Stimulated activated CD4-positive, alpha-beta T cell treated with anti-CD3 and anti-CD28 coated beads, Interleukin-15, amount 100 ng/mL, for 24 hours (primary cell): Measurements from ENCODE around the gene ARHGAP30.
A peak's percentile ranks its signal among the peaks of the same experiment; 100 is the strongest.
"Not testable (repeated sequence)": the region's sequence is repeated elsewhere in the genome, so short reads cannot be mapped to it uniquely, and the experiment has no call there.

Experiments
- DNase-seq: peaks from one replicate; pipeline ENCODE4 v3.0.0-alpha.2; 2020

Gene ARHGAP30, protein sequence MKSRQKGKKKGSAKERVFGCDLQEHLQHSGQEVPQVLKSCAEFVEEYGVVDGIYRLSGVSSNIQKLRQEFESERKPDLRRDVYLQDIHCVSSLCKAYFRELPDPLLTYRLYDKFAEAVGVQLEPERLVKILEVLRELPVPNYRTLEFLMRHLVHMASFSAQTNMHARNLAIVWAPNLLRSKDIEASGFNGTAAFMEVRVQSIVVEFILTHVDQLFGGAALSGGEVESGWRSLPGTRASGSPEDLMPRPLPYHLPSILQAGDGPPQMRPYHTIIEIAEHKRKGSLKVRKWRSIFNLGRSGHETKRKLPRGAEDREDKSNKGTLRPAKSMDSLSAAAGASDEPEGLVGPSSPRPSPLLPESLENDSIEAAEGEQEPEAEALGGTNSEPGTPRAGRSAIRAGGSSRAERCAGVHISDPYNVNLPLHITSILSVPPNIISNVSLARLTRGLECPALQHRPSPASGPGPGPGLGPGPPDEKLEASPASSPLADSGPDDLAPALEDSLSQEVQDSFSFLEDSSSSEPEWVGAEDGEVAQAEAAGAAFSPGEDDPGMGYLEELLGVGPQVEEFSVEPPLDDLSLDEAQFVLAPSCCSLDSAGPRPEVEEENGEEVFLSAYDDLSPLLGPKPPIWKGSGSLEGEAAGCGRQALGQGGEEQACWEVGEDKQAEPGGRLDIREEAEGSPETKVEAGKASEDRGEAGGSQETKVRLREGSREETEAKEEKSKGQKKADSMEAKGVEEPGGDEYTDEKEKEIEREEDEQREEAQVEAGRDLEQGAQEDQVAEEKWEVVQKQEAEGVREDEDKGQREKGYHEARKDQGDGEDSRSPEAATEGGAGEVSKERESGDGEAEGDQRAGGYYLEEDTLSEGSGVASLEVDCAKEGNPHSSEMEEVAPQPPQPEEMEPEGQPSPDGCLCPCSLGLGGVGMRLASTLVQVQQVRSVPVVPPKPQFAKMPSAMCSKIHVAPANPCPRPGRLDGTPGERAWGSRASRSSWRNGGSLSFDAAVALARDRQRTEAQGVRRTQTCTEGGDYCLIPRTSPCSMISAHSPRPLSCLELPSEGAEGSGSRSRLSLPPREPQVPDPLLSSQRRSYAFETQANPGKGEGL

DNA sequence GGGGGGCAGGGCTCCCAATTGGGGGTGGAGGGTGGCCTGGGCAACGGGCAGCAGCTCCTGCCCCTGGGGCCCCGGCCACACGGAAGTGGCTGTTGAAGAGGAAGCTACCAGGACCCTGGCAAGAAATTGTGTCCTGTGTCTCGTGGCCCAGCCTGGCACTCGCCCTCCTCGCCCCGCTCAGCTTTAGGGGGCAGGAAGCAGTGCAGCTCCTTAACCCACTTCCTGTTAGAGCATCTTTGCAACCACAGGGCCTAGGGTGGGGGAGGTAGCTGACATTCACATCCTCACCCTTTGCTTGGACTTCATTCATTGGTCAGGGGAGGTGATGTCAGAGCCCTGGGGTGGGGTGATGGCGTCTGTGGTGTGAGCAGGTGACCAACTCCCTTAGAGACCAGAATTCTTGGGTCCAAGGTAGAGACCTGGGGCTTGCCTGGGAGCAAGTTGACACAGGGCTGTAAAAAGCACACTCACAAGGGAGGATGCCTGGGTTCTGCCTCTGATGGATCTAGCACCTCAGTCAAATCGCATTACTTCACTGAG is at the start of gene ARHGAP30:
Gene ARHGAP30 (minus strand): TSS at position 161 of the 540 bp plus-strand sequence. CDS start 267 bp downstream, outside the sequence.
- peak; percentile 89 for DNase-seq

DNA sequence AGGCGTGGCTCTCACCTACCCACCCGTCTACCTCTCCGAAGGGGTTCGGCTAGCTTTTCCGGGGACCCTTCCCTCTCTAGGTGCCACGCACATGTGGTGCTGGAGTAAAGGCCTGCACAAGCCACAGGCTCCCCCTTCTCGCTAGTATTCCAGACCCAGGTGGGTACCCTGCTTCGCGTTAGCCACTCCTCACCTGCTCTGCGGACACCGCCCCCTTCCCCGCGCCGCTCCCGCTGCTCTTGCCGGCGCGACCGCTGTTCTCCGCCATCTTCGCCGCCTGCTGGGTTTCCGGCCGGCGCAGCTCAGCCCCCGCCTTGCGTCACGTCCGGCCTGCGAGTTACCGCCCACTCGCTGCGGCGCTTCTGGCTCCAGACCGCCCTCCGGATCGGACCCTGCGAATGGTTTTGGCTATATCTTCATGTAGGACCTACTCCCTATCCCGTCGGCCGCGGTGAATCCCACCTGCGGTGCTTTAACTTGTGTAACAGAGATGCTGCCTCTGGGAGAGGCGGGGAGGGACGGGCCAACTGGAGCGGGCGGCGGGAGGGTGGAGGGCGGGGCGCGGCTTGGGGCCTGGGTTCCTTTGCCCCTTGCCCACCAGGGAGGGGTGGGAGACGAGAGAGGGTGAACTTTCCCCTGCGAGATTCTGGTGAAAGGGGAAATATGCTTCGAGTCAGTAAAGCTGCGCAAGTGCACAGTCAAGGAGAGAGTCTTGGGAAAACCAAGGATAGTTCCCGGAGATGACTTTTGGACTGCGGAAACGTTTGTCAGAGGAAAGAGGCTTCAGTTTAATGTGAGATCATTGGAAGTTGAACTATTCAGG is 48.3 kb upstream of the ARHGAP30 start, which contains the start of the genes NIT1 and PFDN2:
Gene NIT1 (plus strand): TSS at position 347 of the 823 bp plus-strand sequence. CDS start 72 bp downstream, at position 419.
Gene PFDN2 (minus strand): TSS at position 279 of the 823 bp plus-strand sequence. CDS start 11 bp downstream, at position 268.
- DNase-seq = peak; percentile 93

DNA sequence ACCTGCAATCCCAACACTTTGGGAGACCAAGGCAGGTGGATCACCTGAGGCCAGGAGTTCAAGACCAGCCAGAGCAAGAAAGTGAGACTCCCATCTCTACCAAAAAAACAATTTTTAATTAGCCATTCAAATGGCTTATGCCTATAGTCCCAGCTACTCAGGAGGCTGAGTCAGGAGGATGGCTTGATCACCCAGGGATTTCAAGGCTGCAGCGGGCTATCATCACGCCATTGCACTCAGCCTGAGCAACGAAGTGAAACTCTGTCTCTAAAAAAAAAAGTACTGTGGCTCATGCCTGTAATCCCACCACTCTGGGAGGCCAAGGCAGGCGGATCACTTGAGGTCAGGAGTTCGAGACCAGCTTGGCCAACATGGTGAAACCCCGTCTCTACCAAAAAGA is 46.3 kb upstream of the ARHGAP30 start:
- DNase-seq = not testable (repeated sequence)

- peak; percentile 58 for DNase-seq
These were observed 45.5 kb upstream of the ARHGAP30 start for GRCh38 chr1:161115132-161115711.

DNA sequence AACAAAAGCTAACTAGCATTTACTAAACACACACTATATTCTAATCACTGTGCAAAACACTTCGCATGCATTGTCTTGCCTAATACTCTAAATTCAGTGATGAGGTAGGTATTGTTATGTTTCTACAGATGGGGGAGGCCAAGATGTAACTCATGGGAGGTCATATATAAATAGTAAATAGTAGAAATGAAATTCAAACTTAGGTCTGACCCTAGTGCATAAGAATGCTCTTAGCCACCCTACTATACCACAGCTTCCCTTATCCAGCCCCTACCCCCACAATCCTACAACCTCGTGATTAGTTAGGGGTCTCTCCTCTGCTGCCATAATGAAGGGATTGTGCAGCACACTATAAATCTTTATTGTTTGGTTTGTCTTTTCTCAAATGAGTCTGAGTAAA is 44.9 kb upstream of the ARHGAP30 start:
- DNase-seq = no peak

GRCh38 chr1:161113915-161114314 is 44.2 kb upstream of the ARHGAP30 start:
- DNase-seq = no peak

DNA sequence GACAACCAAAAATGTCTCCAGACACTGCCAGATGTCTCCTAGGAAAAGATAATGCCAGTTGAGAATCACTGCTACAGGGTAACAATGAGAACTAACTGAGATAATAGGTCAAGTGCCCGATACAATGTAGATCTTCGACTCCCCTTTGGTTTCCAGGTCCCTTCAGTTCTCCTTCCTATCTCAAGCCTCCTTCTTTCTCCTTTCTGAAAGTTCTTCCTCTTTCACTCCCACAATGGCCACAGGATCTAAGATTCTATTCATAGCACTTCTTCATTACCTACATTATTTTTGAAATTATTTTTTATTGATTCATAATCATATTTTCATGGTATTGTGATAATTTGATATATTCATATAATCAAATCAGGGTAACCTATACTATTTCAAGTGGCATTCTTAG is 41.8 kb upstream of the ARHGAP30 start:
- no peak for DNase-seq

- DNase-seq = no peak
These were observed 41.4 kb upstream of the ARHGAP30 start for GRCh38 chr1:161111117-161111516.

- DNase-seq = no peak
These were observed 36.7 kb upstream of the ARHGAP30 start for GRCh38 chr1:161106431-161106830.

DNA sequence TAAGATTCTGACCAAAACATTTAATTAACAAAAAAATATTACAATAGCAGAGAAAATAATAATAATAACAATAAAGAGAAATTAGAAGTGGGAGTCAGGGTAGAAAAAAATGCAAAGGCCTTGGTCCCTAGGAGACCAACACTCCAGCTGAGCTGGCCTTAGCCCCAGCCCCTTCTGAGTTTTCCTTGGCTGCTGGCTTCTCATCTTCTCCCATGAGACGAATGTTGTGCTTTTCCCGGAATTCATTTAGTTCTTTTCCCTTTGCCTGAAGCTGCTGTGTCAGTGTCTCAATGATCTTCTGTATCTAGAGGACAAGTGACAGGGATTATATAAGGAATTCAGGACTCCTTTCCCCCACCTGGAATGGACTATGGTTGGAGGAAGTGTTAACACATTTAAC is 30.9 kb upstream of the ARHGAP30 start:
- no peak for DNase-seq

DNA sequence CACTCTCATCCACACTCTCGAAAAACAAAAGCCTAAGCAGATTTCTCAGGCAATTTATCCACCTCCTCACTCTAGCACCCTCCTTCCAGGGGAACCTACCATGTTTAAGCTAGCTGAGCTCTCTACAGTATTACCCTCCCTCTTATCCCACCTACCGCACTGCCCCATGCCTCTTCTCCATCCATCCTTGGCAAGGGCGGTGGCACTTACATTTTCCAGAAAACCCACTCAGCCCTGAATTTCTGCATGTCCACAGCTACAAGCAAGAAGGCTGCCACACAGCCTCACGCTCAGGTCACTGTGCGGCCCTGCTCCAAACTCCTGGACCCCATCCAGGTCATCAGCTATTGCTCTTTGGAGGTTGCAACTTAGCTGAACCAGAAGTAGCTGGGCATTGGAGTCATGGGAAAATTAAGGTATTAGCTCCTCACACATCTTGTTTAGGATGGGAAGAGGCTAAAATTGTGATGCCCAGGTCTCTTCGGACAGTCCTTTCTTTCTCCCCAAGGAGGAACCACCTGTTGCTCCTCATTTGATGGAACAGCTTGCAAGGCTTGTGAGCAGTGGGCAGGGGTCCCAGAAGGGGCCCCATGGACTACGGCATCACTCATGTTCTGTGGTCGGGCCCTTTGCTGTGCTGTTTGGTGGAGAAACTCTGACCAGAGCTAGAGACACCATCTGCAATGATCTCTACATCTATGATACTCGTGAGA is 29.6 kb upstream of the ARHGAP30 start:
- DNase-seq = no peak

DNA sequence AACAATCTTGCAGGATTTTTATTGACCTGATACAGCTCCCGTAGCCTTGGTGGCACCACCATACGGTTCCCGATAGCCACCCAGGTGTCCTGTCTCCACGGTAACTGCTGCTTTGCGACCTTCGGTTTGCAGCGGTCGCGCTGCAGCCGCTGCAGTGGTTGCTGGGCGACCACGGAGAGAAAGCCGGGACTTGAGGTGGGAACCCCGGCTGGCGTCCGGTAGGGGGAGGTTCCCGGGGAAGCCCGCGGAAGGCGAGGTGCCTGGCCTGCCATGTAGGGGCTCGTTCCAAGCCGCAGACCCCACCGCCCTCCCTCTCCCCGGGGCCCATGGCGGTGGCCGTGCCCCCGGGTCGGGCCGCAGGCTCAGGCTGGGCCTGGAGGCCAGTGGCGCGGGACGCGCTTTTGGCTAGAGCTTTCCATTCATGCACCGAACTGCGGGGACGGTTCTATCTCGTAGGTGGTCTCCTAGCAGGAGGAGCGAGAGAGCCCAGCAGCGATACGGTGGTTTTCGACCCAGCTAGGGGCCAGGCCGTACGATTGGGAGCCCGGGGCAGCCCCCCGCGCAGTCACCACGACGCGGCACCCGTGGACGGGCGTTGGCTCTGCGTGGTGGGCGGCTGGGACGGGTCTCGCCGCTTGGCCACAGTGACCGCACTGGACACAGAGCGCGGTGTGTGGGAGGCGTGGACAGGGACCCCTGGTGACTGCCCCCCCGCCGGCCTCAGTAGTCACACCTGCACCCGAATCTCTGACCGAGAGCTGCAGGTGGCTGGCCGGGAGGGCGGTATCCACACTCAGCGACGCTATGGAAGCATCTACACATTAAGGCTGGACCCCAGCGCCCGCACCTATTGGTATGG is 28.7 kb upstream of the ARHGAP30 start, which contains the start of gene KLHDC9:
Gene KLHDC9 (plus strand): TSS at position 152 of the 859 bp plus-strand sequence. CDS start 175 bp downstream, at position 327.
- peak; percentile 80 for DNase-seq

GRCh38 chr1:161096530-161096929 is 26.8 kb upstream of the ARHGAP30 start:
- no peak for DNase-seq

DNA sequence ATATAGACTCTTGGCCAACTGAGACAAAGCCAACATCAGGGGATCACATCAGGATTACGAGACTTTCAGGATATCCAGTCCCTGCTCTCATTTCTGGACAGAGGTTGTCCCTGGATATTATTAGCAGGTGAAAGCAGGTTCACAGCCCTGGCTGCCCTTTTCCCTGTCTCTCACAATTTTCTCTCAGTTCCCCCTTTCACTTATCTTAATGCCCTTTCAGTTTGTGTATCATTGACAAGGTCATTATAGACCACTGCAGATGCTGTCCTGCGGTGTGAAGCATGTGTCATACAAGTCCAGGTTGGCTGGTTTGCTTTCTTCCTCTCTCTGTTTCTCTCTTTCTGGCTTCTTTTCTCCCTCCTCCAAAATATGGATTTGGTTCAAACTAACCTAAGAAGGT is 26.3 kb upstream of the ARHGAP30 start:
- no peak for DNase-seq

DNA sequence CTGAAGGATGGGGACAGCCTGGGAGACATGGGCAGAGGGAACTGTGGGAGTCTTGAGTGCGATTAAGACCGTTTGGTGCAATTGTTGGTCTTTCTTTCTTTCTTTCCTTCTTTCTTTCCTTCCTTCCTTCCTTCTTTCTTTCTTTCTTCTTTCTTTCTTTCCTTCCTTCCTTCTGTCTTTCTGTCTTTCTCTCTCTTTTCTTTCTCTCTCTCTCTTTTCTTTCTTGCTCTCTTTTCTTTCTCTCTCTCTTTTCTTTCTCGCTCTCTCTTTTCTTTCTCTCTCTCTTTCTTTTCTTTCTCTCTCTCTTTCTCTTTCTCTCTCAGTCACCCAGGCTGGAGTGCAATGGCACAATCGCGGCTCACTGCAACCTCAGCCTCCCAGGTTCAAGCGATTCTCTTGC is 25.5 kb upstream of the ARHGAP30 start:
- DNase-seq = no peak

DNA sequence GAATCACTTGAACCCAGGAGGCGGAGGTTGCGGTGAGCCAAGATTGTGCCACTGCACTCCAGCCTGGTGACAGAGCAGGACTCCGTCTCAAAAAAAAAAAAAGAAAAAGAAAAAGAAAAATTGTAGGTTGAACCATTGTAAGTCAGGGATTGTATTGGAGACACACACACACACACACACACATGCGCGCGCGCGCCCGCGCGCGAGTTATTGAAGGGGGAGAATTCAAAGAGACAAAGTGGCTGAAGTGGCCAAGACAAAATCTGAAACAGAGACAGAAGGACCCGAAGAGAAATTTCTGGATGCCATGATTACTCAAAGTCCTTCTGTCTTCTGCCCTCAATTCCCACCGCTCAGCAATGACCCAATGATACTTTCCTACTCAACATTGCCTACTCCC is 24.8 kb upstream of the ARHGAP30 start:
- DNase-seq = no peak

GRCh38 chr1:161092621-161093028 is 22.9 kb upstream of the ARHGAP30 start:
- peak; percentile 64 for DNase-seq

GRCh38 chr1:161091796-161092507 is 22.3 kb upstream of the ARHGAP30 start:
- no peak for DNase-seq

DNA sequence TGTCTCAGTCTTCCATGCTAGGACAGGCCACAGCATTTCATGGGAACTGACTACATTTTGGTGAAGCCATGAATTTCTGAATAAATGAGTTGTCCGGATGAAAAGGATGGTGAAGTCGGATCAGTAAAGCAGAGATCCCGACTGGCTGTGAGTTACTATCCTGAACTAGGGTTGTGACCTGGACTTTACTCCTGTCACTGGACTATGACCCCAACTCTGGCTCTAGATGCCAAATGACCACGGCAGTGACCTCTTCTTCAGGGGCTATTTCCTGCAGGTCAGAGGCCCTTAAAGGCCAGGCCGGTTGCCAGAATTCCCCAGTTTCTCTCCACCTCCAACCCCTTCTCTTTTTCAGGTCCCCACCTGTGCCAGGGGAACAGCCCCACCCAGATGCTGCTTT is 21.4 kb upstream of the ARHGAP30 start:
- no peak for DNase-seq
